Subcutaneous adipose tissue (tissue), 4 donors: ENCODE measurements around the gene SALL2. TPM values are rescaled to one million over a fixed set of nuclear protein-coding genes. Genes with fewer than 3 reads are reported as not detected.

Source experiments
- CTCF ChIP-seq: fragments of 450-650 bp; IDR thresholded peaks from one replicate; pipeline ENCODE4 v1.5.1; 2016; ENCODE audit warnings: low read depth, mild to moderate bottlenecking, control low read depth, antibody characterized with exemption, moderate library complexity
- total RNA-seq, 4 donors: library from RNA; depleted of rRNA; stranded (reverse); fragments of >200 nt; gene quantifications; one replicate each; pipeline ENCODE4 v1.1.0, GENCODE V29; 2016

Gene SALL2
- total RNA-seq, 4 donors from 2014 or later: 0.65 to 6.6 (median 3.6) TPM

GRCh38 chr14:21535545-21536417, 9.6 kb upstream of the SALL2 start:
- TF ChIP-seq CTCF: no peak

GRCh38 chr14:21534576-21534975, 8.4 kb upstream of the SALL2 start:
- no peak for TF ChIP-seq CTCF

DNA sequence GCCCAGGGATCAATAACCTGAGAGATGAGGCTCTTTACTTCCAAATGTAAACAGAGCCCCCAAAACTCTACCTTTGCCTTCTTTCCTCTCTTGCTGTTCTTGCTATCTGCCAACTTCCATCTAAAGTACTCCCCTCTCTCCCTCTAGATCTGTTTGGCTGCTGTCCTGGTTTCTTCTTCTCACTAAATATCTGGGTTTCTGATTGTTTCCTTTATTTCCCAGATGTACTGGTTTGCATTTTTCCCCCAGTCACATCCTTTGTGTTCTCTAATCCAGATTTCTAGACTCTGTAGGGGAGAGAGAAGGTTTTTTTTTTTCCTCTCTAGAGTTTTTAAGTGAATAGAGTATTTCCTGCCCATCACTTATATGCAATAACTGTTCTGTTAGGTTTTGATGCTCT, 7.1 kb upstream of the SALL2 start:
- no peak for TF ChIP-seq CTCF

- no peak for TF ChIP-seq CTCF
Observed at GRCh38 chr14:21529515-21529914, 3.4 kb upstream of the SALL2 start.

DNA sequence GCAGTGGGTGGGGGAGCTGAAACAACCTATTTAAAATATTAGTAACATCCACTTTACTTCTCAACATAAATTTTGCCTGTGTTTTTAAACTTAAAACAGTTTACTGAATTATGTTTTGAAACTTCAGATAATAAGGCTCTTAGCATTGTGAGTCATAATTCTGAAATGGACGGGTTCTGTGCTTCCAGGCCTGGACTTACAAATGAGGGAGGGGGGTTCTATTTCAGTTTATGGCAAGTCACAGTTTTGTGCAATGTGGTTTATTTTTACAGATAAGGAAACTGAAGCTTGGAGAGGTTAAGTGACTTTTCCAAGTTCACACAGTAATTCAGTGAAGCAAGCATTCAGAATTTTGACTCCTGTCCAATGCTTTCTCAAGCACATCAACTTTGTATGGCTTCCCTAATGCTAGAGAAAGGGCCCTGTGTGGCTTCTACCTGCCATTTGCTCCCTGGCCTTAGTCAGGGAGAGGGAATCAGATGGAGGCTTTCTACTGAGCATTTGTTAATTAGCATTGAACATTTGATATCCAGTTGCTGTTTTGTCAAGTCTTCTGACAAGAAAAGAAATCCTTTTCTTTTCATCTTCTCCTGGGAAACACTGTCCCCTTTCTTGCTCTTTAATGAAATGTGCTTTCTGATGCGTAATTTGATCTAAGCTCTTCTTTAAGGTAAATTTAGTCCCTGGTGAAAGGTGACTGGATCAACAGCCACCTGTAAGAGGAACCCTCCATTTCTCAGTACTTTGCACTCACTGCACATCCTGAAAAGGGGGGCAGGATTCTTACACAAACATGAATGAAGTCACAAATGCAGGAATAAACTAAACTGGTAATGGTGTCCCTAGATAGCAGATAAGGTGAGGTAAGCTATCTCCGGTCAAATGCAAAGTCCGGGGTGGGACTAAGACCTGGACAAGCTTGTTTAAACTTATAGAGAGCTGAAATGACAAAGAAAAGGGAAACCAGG, 2.5 kb upstream of the SALL2 start:
- TF ChIP-seq CTCF: no peak

DNA sequence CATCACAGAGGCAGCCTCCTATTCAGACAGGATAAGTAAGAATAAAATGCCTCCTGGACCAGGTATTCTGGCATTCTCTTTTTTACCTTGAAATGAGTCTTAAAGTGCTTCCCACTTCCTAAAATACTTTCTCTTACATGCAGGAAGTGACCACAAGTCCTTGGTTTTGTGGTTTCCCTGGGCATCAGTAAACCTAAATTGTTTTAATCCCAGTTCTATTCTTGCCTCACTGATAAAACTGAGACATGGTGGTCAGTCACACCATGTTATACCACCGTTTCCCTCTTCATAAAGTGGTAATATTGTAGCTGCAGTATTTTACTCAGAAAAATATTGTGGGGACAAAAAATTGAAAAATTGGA, 1.2 kb upstream of the SALL2 start:
- TF ChIP-seq CTCF: no peak

- TF ChIP-seq CTCF: no peak
Observed at GRCh38 chr14:21526672-21527317, 649 bp upstream of the SALL2 start.
